HG03039 (cell line): ENCODE results near the gene DNAL4.
"Not testable (repeated sequence)": the region's sequence is repeated elsewhere in the genome, so short reads cannot be mapped to it uniquely, and the experiment has no call there.

Experiments used
- ATAC-seq: cut with Tn5 transposase; IDR thresholded peaks from one replicate; pipeline ENCODE4 v1.9.1; 2021; ENCODE audit warnings: mild to moderate bottlenecking, moderate library complexity; ENCODE audit not compliant: unreplicated experiment

Gene DNAL4

DNA sequence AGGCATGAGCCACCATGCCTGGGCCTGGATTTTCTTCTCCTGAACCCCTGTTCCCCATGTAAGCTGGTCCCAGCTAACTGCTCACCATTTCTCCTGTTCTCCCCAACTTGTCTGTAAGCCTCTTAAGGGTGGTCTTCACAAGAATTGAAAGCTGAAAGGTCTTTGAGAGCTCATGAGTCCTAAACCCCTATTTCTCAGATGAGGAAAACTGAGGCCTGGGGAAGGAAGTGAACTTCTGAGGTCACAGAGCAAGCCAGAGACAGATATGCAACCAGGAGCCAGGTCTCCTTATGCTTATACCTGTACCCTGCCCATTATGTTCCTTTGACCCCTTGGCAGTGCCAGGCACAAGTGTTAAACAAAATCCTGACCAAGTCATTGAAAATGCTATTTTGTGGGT is 33.6 kb upstream of the DNAL4 start:
- no peak for ATAC-seq

DNA sequence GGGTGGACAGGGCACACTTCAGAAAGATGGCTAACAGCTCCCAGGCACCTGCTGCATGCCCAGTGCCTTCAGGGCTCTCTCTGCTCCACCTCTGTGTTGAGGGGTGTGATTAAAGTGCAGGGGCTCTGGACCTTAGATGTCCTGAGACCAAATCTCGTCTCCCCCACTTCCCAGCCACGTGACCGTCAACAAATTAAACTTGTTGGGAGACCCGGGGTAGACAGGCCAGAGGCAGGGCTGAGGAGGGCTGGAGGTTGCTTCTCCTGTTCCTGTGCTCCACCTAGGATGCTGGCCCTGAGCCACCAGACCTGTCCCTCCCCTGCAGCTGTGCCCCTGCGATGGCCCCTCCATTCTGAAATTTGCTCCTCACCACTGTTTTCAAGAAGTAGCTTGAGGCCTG is 32.9 kb upstream of the DNAL4 start:
- no peak for ATAC-seq

DNA sequence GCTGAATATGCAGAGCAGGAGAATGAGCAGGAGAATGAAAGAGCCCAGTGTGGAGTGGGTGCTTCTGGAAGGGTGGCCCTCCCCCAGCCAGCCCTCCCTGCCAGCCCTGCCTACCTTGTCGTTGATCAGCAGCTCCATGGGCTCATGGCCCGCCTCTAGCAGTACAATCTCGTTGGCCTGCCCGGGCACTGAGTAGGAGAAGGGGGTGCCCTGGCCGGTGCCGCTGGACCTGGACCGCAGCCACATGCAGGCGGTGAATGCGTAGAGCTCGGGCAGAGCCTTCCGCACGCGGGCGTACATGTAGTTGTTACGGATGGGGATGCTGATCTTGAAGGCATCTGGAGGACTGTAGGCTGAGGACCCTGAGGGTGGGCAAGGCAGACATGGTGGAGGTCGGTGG is 32.4 kb upstream of the DNAL4 start:
- no peak for ATAC-seq

DNA sequence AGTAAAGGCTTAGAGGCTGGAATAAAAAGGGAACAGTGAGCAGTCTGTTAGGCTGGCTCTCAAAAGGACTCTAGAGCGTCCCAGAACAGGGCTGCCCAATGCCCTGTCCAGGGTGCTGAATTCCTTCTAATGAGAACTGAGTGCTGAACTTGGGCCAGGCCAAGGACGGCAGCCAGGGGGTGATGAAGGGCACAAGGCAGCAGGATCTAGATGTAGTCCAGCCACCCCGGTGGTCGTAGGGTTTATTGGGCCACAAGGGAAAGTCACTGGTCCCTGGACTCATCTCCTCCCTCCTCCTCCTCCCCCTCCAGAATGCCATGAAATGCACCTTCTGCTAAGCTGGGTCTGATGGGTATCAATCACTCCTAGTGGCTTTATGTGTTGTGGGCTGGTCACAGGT is 30.6 kb upstream of the DNAL4 start:
- ATAC-seq, result no peak

GRCh38 chr22:38823637-38824036 is 29.7 kb upstream of the DNAL4 start:
- no peak for ATAC-seq

- no peak for ATAC-seq
Observed at GRCh38 chr22:38823076-38823475, 29.1 kb upstream of the DNAL4 start.

- no peak for ATAC-seq
Observed at GRCh38 chr22:38820020-38820419, 26.1 kb upstream of the DNAL4 start.

GRCh38 chr22:38819387-38819940 is 25.5 kb upstream of the DNAL4 start:
- ATAC-seq, result no peak

- ATAC-seq, result no peak
Observed at GRCh38 chr22:38817196-38817595, 23.3 kb upstream of the DNAL4 start.

DNA sequence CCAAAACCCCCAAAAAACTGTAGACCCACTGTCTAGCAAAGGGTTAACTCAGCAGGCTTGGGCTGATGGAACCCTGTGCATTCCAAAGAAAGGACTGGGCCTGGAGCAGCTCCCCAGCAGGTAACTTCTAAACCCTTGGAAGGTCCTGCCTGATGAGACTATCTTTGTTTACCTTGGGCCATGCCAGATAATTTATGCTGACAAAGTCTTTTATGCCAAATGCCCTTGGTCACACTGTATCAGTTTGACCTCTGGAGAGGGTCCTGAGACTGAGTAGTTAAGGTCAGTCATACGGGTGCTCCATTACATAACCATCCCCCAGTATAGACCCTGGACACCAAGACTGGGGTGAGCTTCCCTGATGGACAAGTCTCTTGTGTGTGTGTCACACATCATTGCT is 21.9 kb upstream of the DNAL4 start:
- ATAC-seq, result no peak

DNA sequence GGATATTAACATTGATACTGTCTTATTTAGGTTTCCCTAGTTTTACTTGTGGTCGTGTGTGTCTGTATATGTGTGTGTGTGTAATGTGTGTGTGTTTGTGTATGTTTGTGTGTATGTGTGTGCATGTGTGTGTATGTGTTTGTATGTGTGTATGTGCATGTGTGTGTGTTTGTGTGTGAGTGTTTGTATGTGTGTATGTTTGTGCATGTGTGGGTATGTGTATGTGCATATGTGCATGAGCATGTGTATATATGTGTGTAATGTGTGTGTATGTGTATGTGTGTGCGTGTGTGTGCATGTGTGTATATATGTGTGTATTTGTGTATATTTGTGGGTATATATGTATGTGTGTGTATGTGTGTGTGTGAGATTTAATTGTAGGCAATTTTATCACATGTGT is 17.3 kb upstream of the DNAL4 start:
- no peak for ATAC-seq

DNA sequence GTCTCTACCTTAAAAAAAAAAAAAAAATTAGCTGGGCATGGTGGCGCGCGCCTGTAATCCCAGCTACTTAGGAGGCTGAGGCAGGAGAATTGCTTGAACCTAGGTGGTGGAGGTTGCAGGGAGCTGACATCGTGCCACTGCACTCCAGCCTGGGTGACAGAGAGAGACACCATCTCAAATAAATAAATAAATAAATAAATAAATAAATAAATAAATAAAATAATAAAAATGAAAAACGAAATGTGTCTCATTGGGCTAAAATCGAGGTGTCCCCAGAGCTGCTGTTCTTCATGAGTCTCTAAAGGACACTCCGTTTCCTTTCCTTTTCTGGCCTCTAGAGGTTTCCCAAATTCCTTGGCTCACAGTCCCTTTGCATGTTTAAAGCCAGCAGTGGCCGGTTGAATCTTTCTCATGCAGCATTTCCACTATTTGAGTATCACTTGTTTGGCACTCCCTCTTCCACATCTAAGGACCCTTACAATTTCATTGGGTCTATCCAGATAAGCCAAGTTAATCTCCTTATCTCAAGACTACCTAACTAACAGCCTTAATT is 11.2 kb upstream of the DNAL4 start:
- not testable (repeated sequence) for ATAC-seq

GRCh38 chr22:38802671-38803121 is 8.8 kb upstream of the DNAL4 start:
- ATAC-seq, result no peak

GRCh38 chr22:38799265-38800002 is 5.5 kb upstream of the DNAL4 start:
- no peak for ATAC-seq

GRCh38 chr22:38798496-38798895 is 4.6 kb upstream of the DNAL4 start:
- ATAC-seq, result no peak

GRCh38 chr22:38796262-38796957 is 2.5 kb upstream of the DNAL4 start:
- no peak for ATAC-seq

DNA sequence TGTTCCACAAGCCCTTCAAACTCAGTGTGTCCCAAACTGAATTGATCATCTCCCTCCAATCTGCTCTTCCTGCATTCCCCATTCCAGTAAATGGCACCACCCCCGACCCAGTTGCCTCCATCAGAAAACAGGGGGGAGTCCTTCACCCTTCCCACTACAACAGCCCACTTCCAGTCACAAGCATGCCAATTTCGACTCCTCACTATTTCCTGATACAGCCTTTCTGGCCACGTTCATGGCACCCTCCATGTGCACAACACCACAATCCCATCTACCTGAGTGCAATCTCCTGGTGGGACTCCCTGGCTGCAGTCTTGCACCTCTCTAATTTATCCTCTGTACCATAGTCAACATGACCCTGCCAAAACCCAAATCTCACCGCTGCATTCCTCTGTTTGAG is 1.6 kb upstream of the DNAL4 start:
- no peak for ATAC-seq

- ATAC-seq, result no peak
Observed at GRCh38 chr22:38793317-38793716, 626 bp downstream of the DNAL4 start.

GRCh38 chr22:38792833-38793232 is 1.1 kb downstream of the DNAL4 start:
- ATAC-seq, result no peak

- ATAC-seq, result no peak
Observed at GRCh38 chr22:38789606-38790005, 4.3 kb downstream of the DNAL4 start.

- ATAC-seq, result no peak
Observed at GRCh38 chr22:38788846-38789245, 5.1 kb downstream of the DNAL4 start.
